GM12878 (cell line): ENCODE measurements around the gene MAST3. TPM values are rescaled to one million over a fixed set of nuclear protein-coding genes. Genes with fewer than 3 reads are reported as not detected.
A peak's percentile ranks its signal among the peaks of the same experiment; 100 is the strongest.

Source experiments
- ATAC-seq: fragments of 200-7000 bp; cut with Tn5 transposase; 3 replicates; pipeline ENCODE4 v1.9.1; 2020; ENCODE audit warnings: mild to moderate bottlenecking, moderate library complexity
- BruUV-seq: library from RNA; stranded (reverse); fragments of 400-500 nt; replicated peaks from 2 replicates; lab custom pipeline; 2021; lab: Mats Ljungman, UMichigan
- CTCF ChIA-PET: fragments of 300-600 bp; sonication (Branson Sonifier 250); formaldehyde crosslinking; extraction: SDS; loops from one replicate; lab custom pipeline; 2021; ENCODE audit warnings: inconsistent platforms; lab: Yijun Ruan, JAX
- POLR2A ChIA-PET: fragments of 350-600 bp; formaldehyde crosslinking; extraction: SDS; loops from one replicate; lab custom pipeline; 2021; ENCODE audit warnings: inconsistent platforms; lab: Charles Lee
- RAD21 ChIA-PET: fragments of 300-600 bp; sonication (Branson Sonifier 250); formaldehyde crosslinking; loops from one replicate; lab custom pipeline; 2023; ENCODE audit warnings: antibody characterized with exemption; ENCODE audit not compliant: unreplicated experiment; lab: Charles Lee
- SMC1A ChIA-PET: fragments of 300-600 bp; sonication (Branson Sonifier 250); formaldehyde crosslinking; loops from one replicate; lab custom pipeline; 2023; ENCODE audit not compliant: unreplicated experiment, uncharacterized antibody; lab: Charles Lee
- DNase-seq: peaks from one replicate; pipeline ENCODE4 v3.0.0-alpha.2; 2011; ENCODE audit warnings: low read depth, low spot score
- FAIRE-seq: peaks from 3 replicates; lab custom pipeline; 2011; peaks lifted over from hg19 to GRCh38; lab: Jason Lieb, UNC
- H2AFZ ChIP-seq: 2 replicates; pipeline ENCODE4 v1.6.0; 2011; ENCODE audit warnings: low read depth, low read length, control low read depth; ENCODE audit not compliant: control insufficient read depth
- H3K27ac ChIP-seq: 2 replicates; pipeline ENCODE4 v1.5.1; 2011; ENCODE audit warnings: control low read depth; ENCODE audit not compliant: control insufficient read depth, insufficient read depth
- H3K27me3 ChIP-seq, 2 experiments: replicated peaks in 1 of 2; 2 replicates each; pipeline versions ENCODE4 v1.6.0 to v1.6.1; 2011; ENCODE audit warnings: low read length in 1 of 2; ENCODE audit not compliant: control insufficient read depth in 2 of 2, insufficient read depth in 2 of 2
- H3K36me3 ChIP-seq, 2 experiments: 2 replicates each; pipeline ENCODE4 v1.5.1; 2011; ENCODE audit warnings: low read length in 1 of 2; ENCODE audit not compliant: control insufficient read depth in 2 of 2, insufficient read depth in 2 of 2
- H3K4me1 ChIP-seq: 2 replicates; pipeline ENCODE4 v1.6.1; 2011; ENCODE audit warnings: mild to moderate bottlenecking, low read length, moderate library complexity, mixed read lengths; ENCODE audit not compliant: control insufficient read depth, insufficient read depth
- H3K4me2 ChIP-seq: 2 replicates; pipeline ENCODE4 v1.6.0; 2011; ENCODE audit warnings: control low read depth; ENCODE audit not compliant: control insufficient read depth, insufficient read depth
- H3K4me3 ChIP-seq: fragments of 200-600 bp; sonication (generic); 2 replicates; pipeline ENCODE4 v1.5.1; 2016
- H3K79me2 ChIP-seq: 2 replicates; pipeline ENCODE4 v1.6.0; 2011; ENCODE audit warnings: low read length; ENCODE audit not compliant: control insufficient read depth, insufficient read depth
- H3K9ac ChIP-seq: 2 replicates; pipeline ENCODE4 v1.8.0; 2011; ENCODE audit warnings: low read length, control low read depth, mixed read lengths; ENCODE audit not compliant: control insufficient read depth, insufficient read depth
- H3K9me3 ChIP-seq: replicated peaks from 3 replicates; pipeline ENCODE4 v1.5.1; 2011; ENCODE audit warnings: mild to moderate bottlenecking, low read length; ENCODE audit not compliant: control insufficient read depth, insufficient read depth
- H4K20me1 ChIP-seq: 2 replicates; pipeline ENCODE4 v1.6.0; 2011; ENCODE audit not compliant: control insufficient read depth, insufficient read depth
- CBX5 ChIP-seq: sonication (generic); IDR thresholded peaks from 2 replicates; pipeline ENCODE4 v1.6.1; 2016; ENCODE audit warnings: low read depth, moderate library complexity, mild to moderate bottlenecking, inconsistent platforms
- CTCF ChIP-seq, 3 experiments: IDR thresholded peaks in 2 of 3; conservative IDR thresholded peaks in 1 of 3; 2 replicates each; pipeline ENCODE4 v1.5.1; 2011; ENCODE audit warnings: low read depth in 3 of 3, low read length in 3 of 3, mild to moderate bottlenecking in 3 of 3, control low read depth in 2 of 3, moderate library complexity in 2 of 3, inconsistent platforms in 1 of 3, mixed read lengths in 1 of 3; ENCODE audit not compliant: control insufficient read depth in 2 of 3, insufficient read depth in 1 of 3; ENCODE audit errors: extremely low read depth in 1 of 3
- E2F4 ChIP-seq: IDR thresholded peaks from 2 replicates; pipeline ENCODE4 v1.6.1; 2012; ENCODE audit warnings: low read depth, low read length, improper control_type of control experiment
- HCFC1 ChIP-seq: fragments of 150-350 bp; IDR thresholded peaks from 2 replicates; pipeline ENCODE4 v1.6.1; 2014; ENCODE audit warnings: low read length
- MLLT1 ChIP-seq: fragments of 450-650 bp; IDR thresholded peaks from 2 replicates; pipeline ENCODE4 v1.6.1; 2016; ENCODE audit warnings: mild to moderate bottlenecking
- MYC ChIP-seq: IDR thresholded peaks from 2 replicates; pipeline ENCODE4 v1.6.1; 2011; ENCODE audit warnings: mild to moderate bottlenecking, low read length, moderate library complexity, inconsistent platforms; ENCODE audit not compliant: insufficient read depth, insufficient replicate concordance, insufficient read length, severe bottlenecking
- PKNOX1 ChIP-seq: fragments of 450-650 bp; IDR thresholded peaks from 2 replicates; pipeline ENCODE4 v1.6.1; 2016; ENCODE audit warnings: mild to moderate bottlenecking
- POLR2AphosphoS5 ChIP-seq: IDR thresholded peaks from 2 replicates; pipeline ENCODE4 v1.6.1; 2011; ENCODE audit warnings: mild to moderate bottlenecking, low read length, inconsistent platforms
- POU2F2 ChIP-seq: IDR thresholded peaks from 3 replicates; pipeline ENCODE4 v1.6.1; 2011; ENCODE audit warnings: low read depth, mild to moderate bottlenecking, low read length, borderline replicate concordance
- RAD21 ChIP-seq: IDR thresholded peaks from 2 replicates; pipeline ENCODE4 v1.6.1; 2011; ENCODE audit warnings: mild to moderate bottlenecking, low read depth, low read length, moderate library complexity; ENCODE audit not compliant: insufficient read depth
- SREBF1 ChIP-seq: IDR thresholded peaks from 2 replicates; pipeline ENCODE4 v1.6.1; 2012; ENCODE audit warnings: mild to moderate bottlenecking, low read length
- ZBTB33 ChIP-seq: fragments of 450-650 bp; IDR thresholded peaks from 2 replicates; pipeline ENCODE4 v1.6.1; 2017; ENCODE audit warnings: mild to moderate bottlenecking
- ZNF207 ChIP-seq: fragments of 450-650 bp; IDR thresholded peaks from 2 replicates; pipeline ENCODE4 v1.6.1; 2014; ENCODE audit warnings: antibody characterized with exemption, mild to moderate bottlenecking, borderline replicate concordance
- WGBS: methylation state at CpG from one replicate; pipeline ENCODE4 v1.1.6; 2016; ENCODE audit warnings: low lambda C conversion rate; ENCODE audit not compliant: insufficient replicate concordance, insufficient coverage; ENCODE audit errors: missing lambda C conversion rate; 5-methylcytosine and 5-hydroxymethylcytosine counted together
- in situ Hi-C: fragments of 300-500 bp; cut with MboI; formaldehyde crosslinking; loops from 9 replicates; pipeline ENCODE4 v1.14.3; 2018; ENCODE audit warnings: mixed read lengths
- intact Hi-C: fragments of 100-400 bp; cut with micrococcal nuclease; formaldehyde crosslinking; loops from one replicate; pipeline ENCODE4 v1.14.2; 2022; ENCODE audit not compliant: unreplicated experiment
- polyA plus RNA-seq, 11 experiments: library from polyadenylated mRNA; depleted of rRNA in 4 of 11; unstranded in 6 of 11; stranded (reverse) in 5 of 11; fragments of >200 nt; fragmentation: Nextera tagmentation in 4 of 11; fragmentation: Illumina TruSeq in 1 of 11; extraction: Ambion mirVana in 4 of 11; extraction: Trizol in 1 of 11; gene quantifications; 1 replicate in 1 of 11; 2 replicates in 10 of 11; pipeline versions ENCODE4 v1.2.1 to v1.2.3, GENCODE V29; 2011 to 2016; ENCODE audit warnings: inconsistent platforms in 2 of 11, missing spikeins in 2 of 11, low read depth in 1 of 11
- total RNA-seq, 4 experiments: library from RNA; depleted of rRNA in 3 of 4; stranded (reverse); fragments of >200 nt in 3 of 4; fragmentation: Illumina TruSeq in 1 of 4; extraction: Trizol in 1 of 4; gene quantifications; 2 replicates each; pipeline versions ENCODE4 v1.2.1 to v1.2.3, GENCODE V29; 2013 to 2021

Gene MAST3
- total and polyA plus RNA-seq, 10 of the 15 experiments (the other 5 are each of a cell fraction or from before 2014, with no cell fraction given), result 3.0 to 22.2 (median 7.5) TPM

- Histone ChIP-seq H3K4me1 (0 out of 2 replicates have a peak, but pooled peaks cover 5% of the 10 kb centered on the region), H3K9ac (peak overlapping the region; percentile 60), H3K4me3 (peak overlapping the region; percentile 70; the same call in 1 of the 2 replicates), H2AFZ (peak overlapping the region; percentile 53), H4K20me1 (no peaks in the 10 kb centered on the region), H3K36me3 (peaks cover 7% of the 10 kb centered on the region in 2 experiments; a peak in 3 of 4 replicates), H3K27ac (no peak overlapping the region; the same call in 1 of the 2 replicates), H3K9me3 (no peaks in the 10 kb centered on the region), H3K4me2 (peak overlapping the region; percentile 72), H3K27me3 (no peaks in the 10 kb centered on the region), H3K79me2 (no peaks in the 10 kb centered on the region)
- SMC1A ChIA-PET, result interaction anchor here (0.8 to 1.3 kb wide), 4 partner anchors 9 to 154 kb away, joined by 3 to 5 read pairs (median 3); partner anchors contain the start of gene PIK3R2
- in situ Hi-C loops (no loop called here), intact Hi-C loops (no loop called here)
- ATAC-seq (peak; percentile 96), DNase-seq (no peak), FAIRE-seq (no peak)
- 3% methylated on average over 25 of the region's 66 CpGs for WGBS
- BruUV-seq, result no TSS peak
- CTCF ChIA-PET, result interaction anchor here (0.5 to 3.2 kb wide), 12 partner anchors 7 to 254 kb away, joined by 3 to 22 read pairs (median 4); no protein-coding TSS in a partner anchor
- POLR2A ChIA-PET, result interaction anchor here (1.0 to 1.2 kb wide), 2 partner anchors 52 to 160 kb away, joined by 3 to 4 read pairs; no protein-coding TSS in a partner anchor
- RAD21 ChIA-PET, result interaction anchor here (0.5 to 1.3 kb wide), 3 partner anchors 44 to 178 kb away, joined by 3 to 5 read pairs (median 4); no protein-coding TSS in a partner anchor
- TF ChIP-seq CBX5, result no peak
- no peak for TF ChIP-seq MLLT1
- no peak for TF ChIP-seq ZBTB33
- peak; percentile 48 for TF ChIP-seq RAD21
- TF ChIP-seq E2F4, result no peak
- TF ChIP-seq POLR2AphosphoS5, result peak; percentile 41; the same call in 1 of the 2 replicates
- no peak for TF ChIP-seq ZNF207
- peak; percentile 42 to 79 (median 55) for TF ChIP-seq CTCF (IDR thresholded peaks at IDR 0.05 in 2 of 3, conservative IDR thresholded peaks at IDR 0.05 in 1 of 3; ENCODE audit: control insufficient read depth in 2 of 3, extremely low read depth in 1 of 3, insufficient read depth in 1 of 3, low read depth in 3 of 3, low read length in 3 of 3)
- peak; percentile 33 for TF ChIP-seq MYC
- TF ChIP-seq SREBF1, result no peak
- no peak for TF ChIP-seq HCFC1
- no peak; the same call in 2 of the 3 replicates for TF ChIP-seq POU2F2
- no peak for TF ChIP-seq PKNOX1
Observed at GRCh38 chr19:18160971-18161635, 63.5 kb downstream of the MAST3 start.
